ENCODE data around the gene TEKT1. TPM values are rescaled to one million over a fixed set of nuclear protein-coding genes. Genes with fewer than 3 reads are reported as not detected.
"Not testable (repeated sequence)": the region's sequence is repeated elsewhere in the genome, so short reads cannot be mapped to it uniquely, and the experiment has no call there.

TEKT1 gene
- total RNA-seq, 2 experiments from 2014 or later: not detected

GRCh38 chr17:6774906-6775305 is 56.6 kb downstream of the TEKT1 start:
- H3K27ac Mint-ChIP-seq, H3K27me3 Mint-ChIP-seq: not testable (repeated sequence)
- peaks cover 34% of the 10 kb centered on the region for H3K9me3 Mint-ChIP-seq

DNA sequence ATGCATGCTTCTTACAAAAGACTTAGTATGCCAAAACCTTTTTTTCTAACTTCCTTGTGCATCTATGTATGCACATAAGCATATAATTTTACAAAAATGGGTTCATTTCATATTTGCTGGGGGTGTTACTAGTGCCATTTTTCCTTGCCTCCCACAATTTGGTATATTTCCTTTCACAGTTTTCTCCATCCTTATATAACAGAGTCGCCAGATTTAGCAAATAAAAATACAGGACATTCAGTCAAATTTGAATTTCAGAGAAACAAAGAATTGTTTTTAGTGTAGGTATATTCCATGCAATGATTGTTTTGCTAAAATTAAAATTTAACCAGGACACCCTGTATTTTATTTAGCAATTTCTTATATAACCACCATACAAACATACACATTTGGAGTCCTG is 59.5 kb downstream of the TEKT1 start:
- no peak overlapping the region for H3K27ac Mint-ChIP-seq
- no peaks in the 10 kb centered on the region for H3K27me3 Mint-ChIP-seq
- POLR2A ChIA-PET: interaction anchor here (0.6 to 1.2 kb wide), 5 partner anchors 8 to 114 kb away, joined by 3 to 5 read pairs (median 3); no protein-coding TSS in a partner anchor
- peaks cover 25% of the 10 kb centered on the region for H3K4me1 Mint-ChIP-seq
- peaks cover 84% of the 10 kb centered on the region for H3K36me3 Mint-ChIP-seq
- H3K4me3 Mint-ChIP-seq: no peak overlapping the region
- DNase-seq: no peak
- peaks cover 49% of the 10 kb centered on the region for H3K9me3 Mint-ChIP-seq
- ATAC-seq (ENCODE audit: low read depth): no peak

More at GRCh38 chr17:6774906-6775305, 56.6 kb downstream of the TEKT1 start:
- H3K4me3 Mint-ChIP-seq; DNase-seq; ATAC-seq (ENCODE audit: low read depth): not testable (repeated sequence)
- POLR2A ChIA-PET: interaction anchor here (1.3 to 1.9 kb wide), 2 partner anchors 18 to 20 kb away, joined by 3 to 7 read pairs; no protein-coding TSS in a partner anchor
- H3K36me3 Mint-ChIP-seq: peaks cover 66% of the 10 kb centered on the region
- peaks cover 21% of the 10 kb centered on the region for H3K4me1 Mint-ChIP-seq

GRCh38 chr17:6768447-6768846 is 63.1 kb downstream of the TEKT1 start:
- H3K4me3 Mint-ChIP-seq: peak overlapping the region; percentile 2

GRCh38 chr17:6761779-6762178 is 69.8 kb downstream of the TEKT1 start:
- ATAC-seq (ENCODE audit: low read depth): no peak
- Mint-ChIP-seq H3K27me3 (no peaks in the 10 kb centered on the region), H3K4me3 (no peak overlapping the region), H3K36me3 (peaks cover 94% of the 10 kb centered on the region), H3K4me1 (peaks cover 65% of the 10 kb centered on the region), H3K9me3 (peaks cover 15% of the 10 kb centered on the region), H3K27ac (no peak overlapping the region)
- no peak for DNase-seq
- POLR2A ChIA-PET: interaction anchor here (0.7 kb wide), 1 partner anchor 17 kb away, joined by 3 read pairs; no protein-coding TSS in a partner anchor

More at GRCh38 chr17:6768447-6768846, 63.1 kb downstream of the TEKT1 start:
- H3K27ac Mint-ChIP-seq: no peak overlapping the region
- DNase-seq: no peak
- H3K4me1 Mint-ChIP-seq: peaks cover 20% of the 10 kb centered on the region
- no peaks in the 10 kb centered on the region for H3K27me3 Mint-ChIP-seq
- H3K9me3 Mint-ChIP-seq: peaks cover 50% of the 10 kb centered on the region
- no peak for ATAC-seq (ENCODE audit: low read depth)
- peaks cover 96% of the 10 kb centered on the region for H3K36me3 Mint-ChIP-seq
- POLR2A ChIA-PET: interaction anchor here (1.3 to 2.2 kb wide), 2 partner anchors 9 to 12 kb away, joined by 5 to 21 read pairs; partner anchors contain the start of gene XAF1

- POLR2A ChIA-PET: interaction anchor here (0.6 to 4.0 kb wide), 9 partner anchors 8 to 118 kb away, joined by 3 to 21 read pairs (median 3); partner anchors contain the start of genes C17orf100, FBXO39 and MED31
- ATAC-seq (ENCODE audit: low read depth): no peak
Measured at GRCh38 chr17:6757747-6758146, 73.8 kb downstream of the TEKT1 start.

GRCh38 chr17:6756425-6757031 is 75.0 kb downstream of the TEKT1 start:
- POLR2A ChIA-PET: interaction anchor here (0.7 to 4.0 kb wide), 13 partner anchors 9 to 1081 kb away, joined by 3 to 21 read pairs (median 4); partner anchors contain the start of genes C17orf100, FBXO39, MED31 and SLC16A13
- peak; percentile 2 for ATAC-seq (ENCODE audit: low read depth)
- Mint-ChIP-seq H3K36me3 (peaks cover 52% of the 10 kb centered on the region), H3K9me3 (no peaks in the 10 kb centered on the region), H3K4me1 (peaks cover 62% of the 10 kb centered on the region), H3K27ac (peak overlapping the region; percentile 99), H3K27me3 (no peaks in the 10 kb centered on the region), H3K4me3 (peak overlapping the region; percentile 97)
- DNase-seq: peak; percentile 48

More at GRCh38 chr17:6757747-6758146, 73.8 kb downstream of the TEKT1 start:
- H3K36me3 Mint-ChIP-seq: peaks cover 64% of the 10 kb centered on the region
- H3K4me3 Mint-ChIP-seq: peak overlapping the region; percentile 97
- H3K27ac Mint-ChIP-seq: peak overlapping the region; percentile 83
- H3K9me3 Mint-ChIP-seq: no peaks in the 10 kb centered on the region
- no peak for DNase-seq
- peaks cover 65% of the 10 kb centered on the region for H3K4me1 Mint-ChIP-seq
- H3K27me3 Mint-ChIP-seq: no peaks in the 10 kb centered on the region

DNA sequence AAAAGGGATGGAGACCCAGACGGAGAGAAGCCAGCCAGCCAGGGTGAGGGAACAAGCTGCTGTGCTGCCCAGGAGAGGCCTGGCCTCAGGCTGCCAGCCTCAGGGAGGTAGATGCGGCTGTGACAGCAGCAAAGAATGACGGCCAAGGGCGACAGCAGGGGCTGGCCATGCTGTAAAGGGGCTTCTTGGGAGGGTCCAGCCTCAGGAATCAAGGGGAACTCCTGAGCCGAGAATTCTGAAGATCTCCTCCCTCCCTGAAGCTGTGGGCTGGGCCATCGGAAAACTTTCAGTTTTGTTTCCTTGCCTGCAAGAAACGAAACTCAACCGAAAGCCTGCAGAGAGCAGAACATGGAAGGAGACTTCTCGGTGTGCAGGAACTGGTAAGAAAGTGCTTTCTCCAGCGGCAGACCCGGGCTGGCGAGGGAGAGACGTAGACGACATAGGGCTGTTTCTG is 75.8 kb downstream of the TEKT1 start, which contains the start of gene XAF1:
TSS of gene XAF1 (plus strand) at position 316 of the 454 bp plus-strand sequence. CDS start at position 349, 33 bp downstream.
- Mint-ChIP-seq H3K4me1 (peaks cover 56% of the 10 kb centered on the region), H3K36me3 (peaks cover 45% of the 10 kb centered on the region)

DNA sequence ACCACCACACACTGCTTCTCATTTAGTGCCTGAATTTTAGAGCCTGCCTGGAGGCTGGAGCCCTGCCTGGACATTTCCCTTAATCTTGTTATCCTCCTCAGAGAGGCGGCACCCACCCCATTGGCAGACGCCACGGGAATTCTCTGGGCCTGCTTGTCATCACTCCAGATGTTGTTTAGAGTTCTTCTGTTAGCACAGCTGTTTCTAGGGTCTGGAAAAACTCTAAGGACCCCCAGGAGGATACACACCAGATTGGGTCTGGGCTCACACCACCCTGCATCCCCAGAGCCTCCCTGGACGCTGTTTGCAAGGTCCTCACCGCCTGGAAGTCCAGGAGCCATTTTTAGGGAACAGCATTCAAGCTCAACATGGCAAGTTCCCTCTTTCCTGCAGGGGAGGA is 76.2 kb downstream of the TEKT1 start:
- ATAC-seq (ENCODE audit: low read depth) (no peak), DNase-seq (no peak)
- Mint-ChIP-seq H3K36me3 (peaks cover 41% of the 10 kb centered on the region), H3K27me3 (peaks cover under 1% of the 10 kb centered on the region), H3K4me3 (peak overlapping the region; percentile 97), H3K4me1 (peaks cover 53% of the 10 kb centered on the region), H3K27ac (peak overlapping the region; percentile 99), H3K9me3 (no peaks in the 10 kb centered on the region)
- POLR2A ChIA-PET: interaction anchor here (0.6 to 4.0 kb wide), 10 partner anchors 9 to 327 kb away, joined by 3 to 21 read pairs (median 6); partner anchors contain the start of genes C17orf100, FBXO39 and MED31

More for the DNA sequence above, 75.8 kb downstream of the TEKT1 start, which contains the start of gene XAF1:
- H3K27ac Mint-ChIP-seq: peak within 1 kb of the TSS; percentile 99
- no peaks in the 10 kb centered on the region for H3K27me3 Mint-ChIP-seq
- H3K4me3 Mint-ChIP-seq: peak within 1 kb of the TSS; percentile 97
- DNase-seq (peak; percentile 67), ATAC-seq (ENCODE audit: low read depth) (peak; percentile 72)
- POLR2A ChIA-PET: interaction anchor here (0.6 to 4.0 kb wide), 14 partner anchors 8 to 598 kb away, joined by 3 to 21 read pairs (median 4); partner anchors contain the start of genes C17orf100, FBXO39, MED31 and SLC16A13
- no peaks in the 10 kb centered on the region for H3K9me3 Mint-ChIP-seq

- no peak for ATAC-seq (ENCODE audit: low read depth)
- peaks cover 25% of the 10 kb centered on the region for H3K36me3 Mint-ChIP-seq
- peak overlapping the region; percentile 55 for H3K4me3 Mint-ChIP-seq
- no peaks in the 10 kb centered on the region for H3K9me3 Mint-ChIP-seq
- peaks cover 45% of the 10 kb centered on the region for H3K4me1 Mint-ChIP-seq
- peaks cover 9% of the 10 kb centered on the region for H3K27me3 Mint-ChIP-seq
- H3K27ac Mint-ChIP-seq: peak overlapping the region; percentile 59
- POLR2A ChIA-PET: interaction anchor here (0.7 kb wide), 1 partner anchor 90 kb away, joined by 3 read pairs; no protein-coding TSS in a partner anchor
- no peak for DNase-seq
Measured at GRCh38 chr17:6753546-6753945, 78.0 kb downstream of the TEKT1 start.

DNA sequence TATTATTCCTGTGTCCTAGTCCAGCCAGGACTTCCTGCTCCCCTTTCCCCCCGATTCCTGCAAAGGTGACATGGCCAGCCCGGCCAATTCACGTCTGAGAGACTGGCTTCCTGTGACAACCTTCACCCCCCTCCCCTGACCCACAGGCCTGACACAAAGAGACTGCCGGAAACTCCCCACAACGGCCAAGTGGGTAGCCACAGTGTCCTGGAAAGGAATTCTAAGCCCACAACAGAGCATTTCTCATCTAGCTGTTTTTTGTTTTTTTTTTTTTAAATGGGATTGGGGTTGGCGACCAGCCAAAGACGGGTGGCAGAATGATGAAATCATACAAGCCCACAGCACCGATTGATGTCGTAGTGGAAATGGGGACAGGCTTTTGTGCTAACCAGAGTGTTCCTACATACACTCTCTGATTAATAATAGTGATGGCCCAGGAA is 78.5 kb downstream of the TEKT1 start:
- peaks cover 39% of the 10 kb centered on the region for H3K4me1 Mint-ChIP-seq
- DNase-seq (peak; percentile 58), ATAC-seq (ENCODE audit: low read depth) (peak; percentile 34)
- peak overlapping the region; percentile 74 for H3K27ac Mint-ChIP-seq
- H3K4me3 Mint-ChIP-seq: peak overlapping the region; percentile 43
- POLR2A ChIA-PET: interaction anchor here (0.7 kb wide), 1 partner anchor 91 kb away, joined by 3 read pairs; no protein-coding TSS in a partner anchor
- H3K9me3 Mint-ChIP-seq: no peaks in the 10 kb centered on the region
- peaks cover 20% of the 10 kb centered on the region for H3K36me3 Mint-ChIP-seq
- H3K27me3 Mint-ChIP-seq: peaks cover 14% of the 10 kb centered on the region

DNA sequence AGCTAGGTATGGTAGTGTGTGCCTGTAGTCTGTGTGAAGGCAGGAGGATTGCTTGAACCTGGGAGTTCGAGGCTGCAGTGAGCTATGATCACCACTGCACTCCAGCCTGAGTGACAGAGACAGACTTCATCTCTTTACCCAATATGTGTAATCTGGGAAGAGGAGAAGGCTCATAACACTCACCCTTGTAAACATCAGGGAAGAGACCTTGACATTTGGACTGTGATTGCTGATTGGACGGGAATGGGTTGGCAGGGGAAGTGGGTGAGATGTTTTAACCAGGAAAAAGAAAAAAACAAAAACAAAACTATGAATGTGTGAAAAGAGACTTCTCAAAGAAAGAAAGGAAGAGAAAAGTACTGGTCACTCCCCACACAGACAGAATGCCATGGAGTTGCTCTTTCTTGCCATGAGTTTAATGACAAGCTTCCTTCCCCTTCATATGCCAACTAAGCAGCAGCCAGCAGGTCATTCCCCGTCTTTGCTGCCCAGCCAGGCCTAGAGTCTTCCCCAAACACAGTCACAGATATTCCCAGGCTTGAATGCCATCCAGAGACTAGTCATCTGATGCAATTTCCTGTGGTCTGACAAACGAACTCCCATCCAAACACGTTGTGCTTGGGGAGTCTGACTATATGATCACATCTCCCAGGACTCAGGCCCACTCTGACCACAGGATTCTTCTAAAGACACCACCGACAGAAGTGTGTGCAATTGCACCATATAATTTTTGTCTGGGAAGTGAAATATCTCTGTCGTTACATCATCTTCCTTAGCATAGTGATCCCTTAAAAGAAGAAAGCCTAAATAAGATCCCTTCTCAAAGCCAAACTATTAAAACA is 79.2 kb downstream of the TEKT1 start:
- peaks cover 33% of the 10 kb centered on the region for H3K4me1 Mint-ChIP-seq
- H3K27me3 Mint-ChIP-seq: peaks cover 18% of the 10 kb centered on the region
- no peaks in the 10 kb centered on the region for H3K9me3 Mint-ChIP-seq
- no peak for ATAC-seq (ENCODE audit: low read depth)
- peaks cover 14% of the 10 kb centered on the region for H3K36me3 Mint-ChIP-seq
- no peak for DNase-seq
- POLR2A ChIA-PET: interaction anchor here (0.6 kb wide), 1 partner anchor 1274 kb away, joined by 3 read pairs; no protein-coding TSS in a partner anchor
- no peak overlapping the region for H3K4me3 Mint-ChIP-seq
- peak overlapping the region; percentile 74 for H3K27ac Mint-ChIP-seq

GRCh38 chr17:6749519-6749918 is 82.0 kb downstream of the TEKT1 start:
- H3K4me3 Mint-ChIP-seq: no peak overlapping the region
- peaks cover 24% of the 10 kb centered on the region for H3K4me1 Mint-ChIP-seq
- POLR2A ChIA-PET: no interaction called here
- H3K27me3 Mint-ChIP-seq: peaks cover 35% of the 10 kb centered on the region
- ATAC-seq (ENCODE audit: low read depth): no peak
- H3K27ac Mint-ChIP-seq: no peak overlapping the region
- no peaks in the 10 kb centered on the region for H3K9me3 Mint-ChIP-seq
- no peaks in the 10 kb centered on the region for H3K36me3 Mint-ChIP-seq
- no peak for DNase-seq
